NCI-H1105 treated with DMSO at 0.1 percent for 48 hours (cell line): ENCODE measurements around the gene HIVEP3.
A peak's percentile ranks its signal among the peaks of the same experiment; 100 is the strongest.
"Not testable (repeated sequence)": the region's sequence is repeated elsewhere in the genome, so short reads cannot be mapped to it uniquely, and the experiment has no call there.

ENCODE experiments used
- DNase-seq: peaks from one replicate; lab custom pipeline; 2025; lab: John Stamatoyannopoulos, UW

Gene HIVEP3

GRCh38 chr1:41562328-41562727 lies 356.4 kb downstream of the HIVEP3 start:
- DNase-seq, result no peak

GRCh38 chr1:41560931-41561330 lies 357.8 kb downstream of the HIVEP3 start:
- no peak for DNase-seq

GRCh38 chr1:41560496-41560895 lies 358.2 kb downstream of the HIVEP3 start:
- DNase-seq, result no peak

GRCh38 chr1:41559331-41559730 lies 359.4 kb downstream of the HIVEP3 start:
- DNase-seq, result no peak

GRCh38 chr1:41558761-41559171 lies 360.0 kb downstream of the HIVEP3 start:
- no peak for DNase-seq

- no peak for DNase-seq
Measured at GRCh38 chr1:41557751-41558455, 360.8 kb downstream of the HIVEP3 start.

GRCh38 chr1:41554746-41555145 lies 364.0 kb downstream of the HIVEP3 start:
- DNase-seq, result not testable (repeated sequence)

GRCh38 chr1:41547781-41548560 lies 370.8 kb downstream of the HIVEP3 start:
- no peak for DNase-seq

GRCh38 chr1:41547336-41547735 lies 371.4 kb downstream of the HIVEP3 start:
- DNase-seq, result no peak

- no peak for DNase-seq
Measured at GRCh38 chr1:41546833-41547135, 371.9 kb downstream of the HIVEP3 start.

GRCh38 chr1:41545996-41546832 lies 372.5 kb downstream of the HIVEP3 start:
- DNase-seq, result no peak

- DNase-seq, result no peak
Measured at GRCh38 chr1:41542196-41542930, 376.4 kb downstream of the HIVEP3 start.

GRCh38 chr1:41541592-41541952 lies 377.1 kb downstream of the HIVEP3 start:
- no peak for DNase-seq

- no peak for DNase-seq
Measured at GRCh38 chr1:41540886-41541591, 377.7 kb downstream of the HIVEP3 start.

GRCh38 chr1:41539999-41540398 lies 378.7 kb downstream of the HIVEP3 start:
- DNase-seq, result no peak

- DNase-seq, result no peak
Measured at GRCh38 chr1:41539418-41539805, 379.3 kb downstream of the HIVEP3 start.

- DNase-seq, result no peak
Measured at GRCh38 chr1:41538741-41539417, 379.8 kb downstream of the HIVEP3 start.

- DNase-seq, result peak; percentile 64
Measured at GRCh38 chr1:41537788-41538351, 380.9 kb downstream of the HIVEP3 start.

GRCh38 chr1:41537251-41537650 lies 381.5 kb downstream of the HIVEP3 start:
- DNase-seq, result no peak

- DNase-seq, result no peak
Measured at GRCh38 chr1:41536361-41536802, 382.3 kb downstream of the HIVEP3 start.

GRCh38 chr1:41535716-41536115 lies 383.0 kb downstream of the HIVEP3 start:
- no peak for DNase-seq
